Fibroblast of mammary gland (primary cell): Measurements from ENCODE around the gene PATJ.
A peak's percentile ranks its signal among the peaks of the same experiment; 100 is the strongest.

Source experiments
- DNase-seq: peaks from one replicate; pipeline ENCODE4 v3.0.0-alpha.2; 2010; ENCODE audit warnings: low read depth
- H3K4me3 ChIP-seq: 2 replicates; pipeline ENCODE4 v1.5.1; 2011; ENCODE audit warnings: low read depth, mild to moderate bottlenecking, low read length, moderate library complexity; ENCODE audit not compliant: control insufficient read depth
- TF ChIP-seq, protein P1 (sequence below): conservative IDR thresholded peaks from 2 replicates; pipeline ENCODE4 v1.5.1; 2011; ENCODE audit warnings: low read depth, low read length, inconsistent platforms; ENCODE audit not compliant: control insufficient read depth, insufficient read depth

Gene PATJ

DNA sequence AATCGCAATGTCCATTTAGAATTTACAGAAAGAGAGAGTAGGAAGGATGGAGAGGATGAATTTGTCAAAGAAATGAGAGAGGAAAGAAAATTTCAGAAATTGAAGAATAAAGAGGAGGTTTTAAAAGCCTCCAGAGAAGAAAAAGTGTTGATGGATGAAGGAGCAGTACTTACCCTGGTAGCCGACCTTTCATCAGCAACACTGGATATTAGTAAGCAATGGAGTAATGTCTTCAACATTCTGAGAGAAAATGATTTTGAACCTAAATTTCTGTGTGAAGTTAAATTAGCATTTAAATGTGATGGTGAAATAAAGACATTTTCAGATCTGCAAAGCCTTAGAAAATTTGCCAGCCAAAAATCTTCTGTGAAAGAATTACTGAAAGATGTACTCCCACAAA, 464.9 kb downstream of the PATJ start:
- no peak overlapping the region for H3K4me3 ChIP-seq
- DNase-seq, result no peak
- TF ChIP-seq, protein P1, sequence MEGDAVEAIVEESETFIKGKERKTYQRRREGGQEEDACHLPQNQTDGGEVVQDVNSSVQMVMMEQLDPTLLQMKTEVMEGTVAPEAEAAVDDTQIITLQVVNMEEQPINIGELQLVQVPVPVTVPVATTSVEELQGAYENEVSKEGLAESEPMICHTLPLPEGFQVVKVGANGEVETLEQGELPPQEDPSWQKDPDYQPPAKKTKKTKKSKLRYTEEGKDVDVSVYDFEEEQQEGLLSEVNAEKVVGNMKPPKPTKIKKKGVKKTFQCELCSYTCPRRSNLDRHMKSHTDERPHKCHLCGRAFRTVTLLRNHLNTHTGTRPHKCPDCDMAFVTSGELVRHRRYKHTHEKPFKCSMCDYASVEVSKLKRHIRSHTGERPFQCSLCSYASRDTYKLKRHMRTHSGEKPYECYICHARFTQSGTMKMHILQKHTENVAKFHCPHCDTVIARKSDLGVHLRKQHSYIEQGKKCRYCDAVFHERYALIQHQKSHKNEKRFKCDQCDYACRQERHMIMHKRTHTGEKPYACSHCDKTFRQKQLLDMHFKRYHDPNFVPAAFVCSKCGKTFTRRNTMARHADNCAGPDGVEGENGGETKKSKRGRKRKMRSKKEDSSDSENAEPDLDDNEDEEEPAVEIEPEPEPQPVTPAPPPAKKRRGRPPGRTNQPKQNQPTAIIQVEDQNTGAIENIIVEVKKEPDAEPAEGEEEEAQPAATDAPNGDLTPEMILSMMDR, result no peak

DNA sequence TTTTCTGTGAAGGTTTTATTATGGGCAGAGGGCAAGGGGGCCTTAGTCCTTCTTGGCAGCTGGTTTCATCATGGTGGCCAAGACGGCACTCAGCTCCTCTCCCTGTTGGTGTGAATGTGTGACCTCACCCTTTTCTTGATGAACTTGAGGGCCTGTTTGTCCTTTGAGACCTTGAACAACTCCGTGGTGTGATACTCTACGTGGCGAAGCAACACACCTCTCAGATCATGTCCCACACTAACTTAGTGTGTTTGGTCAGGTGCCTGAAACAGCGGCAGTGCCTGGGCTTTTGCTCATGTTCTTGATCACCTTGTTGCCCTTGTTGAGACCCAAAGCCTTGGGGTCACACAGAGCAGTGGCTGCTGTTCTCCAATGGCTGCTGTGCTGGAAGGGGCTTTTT, 465.8 kb downstream of the PATJ start:
- H3K4me3 ChIP-seq, result no peak overlapping the region
- TF ChIP-seq, protein P1, result no peak
- DNase-seq, result no peak

DNA sequence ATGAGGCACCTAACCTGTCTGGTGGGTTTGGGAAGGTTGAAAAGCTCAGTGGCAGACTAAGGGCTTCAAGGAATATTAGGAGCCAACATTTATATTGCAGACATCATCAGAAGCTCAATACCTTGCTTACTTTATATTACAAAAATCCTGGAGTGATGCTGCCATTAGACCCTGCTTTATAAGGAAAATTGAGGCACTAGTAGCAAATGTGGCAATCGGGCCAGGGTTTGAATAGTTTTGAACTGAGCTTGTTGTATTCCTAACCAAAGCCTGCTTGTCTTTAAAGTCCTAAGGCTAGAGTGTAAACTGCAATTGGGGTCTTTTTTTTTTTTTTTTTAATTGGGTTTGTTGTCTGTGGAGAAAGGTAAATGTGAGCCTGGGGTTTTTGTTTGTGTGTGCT, 466.7 kb downstream of the PATJ start:
- no peak for DNase-seq
- TF ChIP-seq, protein P1, result no peak
- H3K4me3 ChIP-seq, result no peak overlapping the region

DNA sequence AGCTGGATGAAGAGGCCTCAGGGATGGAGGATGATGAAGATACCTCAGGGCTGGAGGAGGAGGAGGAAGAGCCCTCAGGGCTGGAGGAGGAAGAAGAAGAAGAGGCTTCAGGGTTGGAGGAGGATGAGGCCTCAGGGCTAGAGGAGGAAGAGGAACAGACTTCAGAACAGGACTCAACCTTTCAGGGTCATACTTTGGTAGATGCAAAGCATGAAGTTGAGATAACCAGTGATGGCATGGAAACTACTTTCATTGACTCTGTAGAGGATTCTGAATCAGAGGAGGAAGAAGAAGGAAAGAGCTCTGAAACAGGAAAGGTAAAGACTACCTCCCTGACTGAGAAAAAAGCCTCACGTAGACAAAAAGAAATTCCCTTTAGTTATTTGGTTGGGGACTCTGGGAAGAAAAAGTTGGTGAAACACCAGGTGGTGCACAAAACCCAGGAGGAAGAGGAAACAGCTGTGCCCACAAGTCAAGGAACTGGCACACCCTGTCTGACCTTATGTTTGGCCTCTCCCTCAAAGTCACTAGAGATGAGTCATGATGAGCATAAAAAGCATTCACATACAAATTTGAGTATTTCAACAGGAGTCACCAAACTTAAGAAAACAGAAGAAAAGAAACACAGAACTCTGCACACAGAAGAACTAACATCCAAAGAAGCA, 467.8 kb downstream of the PATJ start:
- TF ChIP-seq, protein P1, result no peak
- peak; percentile 55 for DNase-seq
- no peak overlapping the region for H3K4me3 ChIP-seq

DNA sequence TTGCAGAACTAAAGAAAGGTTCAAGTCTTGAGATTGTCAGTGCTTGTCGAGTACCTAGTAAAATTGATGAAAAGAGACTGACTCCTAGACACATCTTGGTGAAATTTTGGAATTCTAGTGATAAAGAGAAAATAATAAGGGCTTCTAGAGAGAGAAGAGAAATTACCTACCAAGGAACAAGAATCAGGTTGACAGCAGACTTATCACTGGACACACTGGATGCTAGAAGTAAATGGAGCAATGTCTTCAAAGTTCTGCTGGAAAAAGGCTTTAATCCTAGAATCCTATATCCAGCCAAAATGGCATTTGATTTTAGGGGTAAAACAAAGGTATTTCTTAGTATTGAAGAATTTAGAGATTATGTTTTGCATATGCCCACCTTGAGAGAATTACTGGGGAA, 468.7 kb downstream of the PATJ start:
- TF ChIP-seq, protein P1, result no peak

DNA sequence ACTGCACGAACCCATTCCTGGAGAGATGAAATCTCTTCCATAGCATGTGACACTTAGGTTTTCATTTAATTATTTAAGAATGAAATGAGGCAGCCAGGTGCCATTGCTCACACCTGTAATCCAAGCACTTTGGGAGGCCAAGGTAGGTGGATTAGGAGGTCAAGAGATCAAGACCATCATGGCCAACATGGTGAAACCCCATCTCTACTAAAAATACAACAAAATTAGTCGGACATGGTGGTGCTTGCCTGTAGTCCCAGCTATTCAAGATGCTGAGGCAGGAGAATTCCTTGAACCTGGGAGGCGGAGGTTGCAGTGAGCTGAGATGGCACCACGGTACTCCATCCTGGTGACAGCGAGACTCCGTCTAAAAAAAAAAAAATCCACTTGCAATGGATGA, 470.1 kb downstream of the PATJ start:
- TF ChIP-seq, protein P1, result no peak
- DNase-seq, result no peak
- no peak overlapping the region for H3K4me3 ChIP-seq

More for the DNA sequence above, 468.7 kb downstream of the PATJ start:
- H3K4me3 ChIP-seq, result no peak overlapping the region
- DNase-seq, result peak; percentile 6
